HL-60/S4 (cell line): Measurements from ENCODE around the gene C1RL.

Source experiments
- in situ Hi-C: fragments of 300-500 bp; cut with MboI; formaldehyde crosslinking; loops from 2 replicates; pipeline ENCODE4 v1.14.3; 2022; ENCODE audit warnings: low sequenced_read_pairs

The C1RL gene

DNA sequence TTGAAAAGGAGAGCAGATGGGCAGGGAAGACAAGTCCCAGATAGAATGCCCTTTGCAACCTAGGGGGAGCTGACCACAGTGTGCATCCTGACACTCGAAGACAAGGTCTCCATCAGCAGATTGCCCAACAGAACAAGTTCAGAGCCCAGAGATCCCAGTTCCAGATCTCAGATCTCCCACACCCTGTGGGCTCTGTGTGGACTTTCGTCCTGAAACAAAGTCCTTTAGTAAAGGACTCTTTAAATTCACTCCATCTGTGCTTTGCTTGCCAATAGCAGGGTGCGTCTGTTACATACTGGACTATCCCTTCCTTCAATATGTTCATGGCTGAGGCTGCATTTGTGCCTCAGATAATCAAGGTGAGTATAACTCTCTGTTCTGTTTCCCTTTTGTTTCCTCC, 8.7 kb upstream of the C1RL start:
- in situ Hi-C loops, result loop anchor here (25.0 kb wide), 1 partner anchor 180 kb away; the partner anchor contains the start of genes ATN1, C12orf57 and RNU7-1

DNA sequence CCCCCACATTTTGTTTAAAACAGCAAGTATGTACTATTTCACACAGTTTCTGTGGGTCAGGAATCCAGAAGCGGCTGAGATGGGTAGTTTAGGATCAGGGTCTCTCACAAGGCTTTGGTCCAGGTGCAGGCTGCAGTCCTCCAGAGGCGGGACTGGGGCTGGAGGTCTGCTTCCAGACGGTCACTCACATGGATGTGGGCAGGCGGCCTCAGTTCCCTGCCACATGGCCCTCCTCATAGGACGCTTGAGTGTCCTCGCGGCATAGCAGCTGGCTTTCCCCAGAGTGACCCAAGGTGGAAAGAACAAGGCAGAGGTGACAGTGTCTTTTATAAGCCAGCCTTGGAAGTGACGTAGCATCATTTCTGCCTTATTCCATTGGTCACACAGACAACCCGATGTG, 7.9 kb upstream of the C1RL start:
- in situ Hi-C loops, result loop anchor here (25.0 kb wide), 1 partner anchor 180 kb away; the partner anchor contains the start of genes ATN1, C12orf57 and RNU7-1

DNA sequence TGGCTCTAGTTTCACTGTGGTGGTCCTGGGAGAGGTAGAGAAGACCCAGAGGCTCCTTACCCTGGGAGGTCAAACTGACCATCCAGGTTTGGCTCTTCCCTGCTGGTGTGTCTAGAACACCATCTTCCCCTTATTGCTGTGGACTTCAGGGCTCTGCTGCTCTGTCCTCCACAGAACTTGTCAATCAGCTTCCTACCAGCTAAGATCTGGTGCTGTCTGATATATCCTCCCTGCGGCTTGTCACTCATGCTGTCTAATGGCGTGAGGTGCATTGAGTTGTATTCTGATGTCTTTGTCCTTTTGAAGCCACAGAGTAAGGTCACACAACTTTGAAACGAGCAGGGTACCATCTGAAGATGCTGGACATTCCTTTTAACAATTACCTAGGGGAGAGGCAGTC, 7.2 kb upstream of the C1RL start:
- in situ Hi-C loops, result loop anchor here (25.0 kb wide), 1 partner anchor 179 kb away; the partner anchor contains the start of genes ATN1, C12orf57 and RNU7-1

DNA sequence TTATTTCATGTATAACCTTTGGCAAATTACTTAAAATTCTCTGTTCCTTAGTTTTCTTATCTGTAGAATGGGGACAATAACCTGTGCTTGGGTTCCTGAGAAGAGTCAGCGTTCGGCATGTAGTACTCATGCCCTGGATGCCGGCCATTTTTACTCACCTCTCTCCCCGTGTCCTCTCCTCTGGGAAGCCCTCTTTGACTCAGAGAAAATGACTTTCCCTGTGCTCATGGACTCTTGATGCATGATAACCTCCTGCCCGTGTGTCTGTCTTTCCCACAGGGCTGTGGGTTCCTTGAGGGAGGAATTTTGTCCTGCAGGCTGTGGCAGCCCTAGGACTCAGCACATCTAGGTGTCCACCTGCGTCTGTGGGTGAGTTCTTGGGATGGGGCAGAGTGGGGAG, 5.8 kb upstream of the C1RL start:
- in situ Hi-C loops, result loop anchor here (25.0 kb wide), 1 partner anchor 178 kb away; the partner anchor contains the start of genes ATN1, C12orf57 and RNU7-1

DNA sequence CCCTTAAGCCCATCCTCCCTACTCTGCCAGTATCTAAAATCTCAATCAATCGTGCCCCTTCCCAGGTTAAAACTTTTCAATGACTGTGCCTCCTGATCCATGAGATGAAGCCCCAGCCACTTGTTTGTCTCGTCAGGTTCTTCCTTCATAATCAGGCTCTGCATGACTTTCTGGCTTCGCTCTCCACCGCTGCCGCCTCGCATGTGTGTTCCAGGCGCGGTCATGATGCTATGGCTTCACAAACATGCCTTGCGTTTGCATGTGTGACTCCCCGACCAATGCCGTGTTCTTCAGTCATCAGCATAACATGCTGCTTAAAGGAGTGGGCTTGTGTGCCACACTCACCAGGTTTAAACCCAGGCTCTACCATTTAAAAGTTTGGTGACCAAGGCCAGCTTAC, 5.0 kb upstream of the C1RL start:
- in situ Hi-C loops, result loop anchor here (25.0 kb wide), 1 partner anchor 177 kb away; the partner anchor contains the start of genes ATN1, C12orf57 and RNU7-1

DNA sequence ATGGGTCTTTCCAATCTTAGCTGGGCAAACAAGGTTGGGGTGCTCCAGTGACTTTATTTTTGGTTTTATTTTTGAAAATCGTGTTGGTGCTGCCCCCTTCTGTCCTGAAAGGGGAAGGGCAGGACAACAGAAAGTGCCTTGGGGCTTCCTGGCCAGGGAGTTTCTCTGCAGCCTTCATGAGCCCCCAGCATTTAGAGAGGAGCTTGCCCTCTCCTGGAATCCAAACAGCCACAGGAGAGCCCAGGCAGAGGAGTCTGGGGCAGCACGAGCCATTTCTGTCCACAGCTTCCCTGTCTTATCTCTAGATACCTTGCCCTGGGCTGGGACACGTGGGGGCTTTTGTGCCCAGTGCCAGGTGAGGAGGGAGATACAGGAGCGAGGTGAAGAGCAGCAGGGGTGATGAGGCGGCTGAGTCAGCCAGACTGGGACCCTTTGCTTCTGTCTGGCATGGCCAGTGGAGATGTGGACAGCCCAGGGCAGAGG, 4.4 kb upstream of the C1RL start:
- in situ Hi-C loops, result loop anchor here (25.0 kb wide), 1 partner anchor 176 kb away; the partner anchor contains the start of genes ATN1, C12orf57 and RNU7-1

DNA sequence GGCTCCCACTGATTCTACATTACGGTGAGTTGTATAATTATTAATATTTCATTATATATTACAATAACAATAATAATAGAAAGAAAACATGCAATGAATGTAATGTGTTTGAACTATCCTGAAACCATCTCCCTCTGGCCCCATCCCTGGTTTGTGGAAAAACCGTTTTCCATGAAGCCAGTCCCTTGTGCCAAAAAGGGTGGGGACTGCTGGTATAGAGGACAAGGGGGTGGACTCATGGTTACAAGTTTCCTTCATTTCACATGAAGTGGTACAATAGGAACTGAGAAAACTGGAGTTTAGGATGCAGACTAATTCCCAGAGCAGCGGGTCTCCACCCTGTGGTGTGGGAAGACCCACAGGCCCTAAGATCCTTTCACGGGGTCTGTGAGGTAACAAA, 3.0 kb upstream of the C1RL start:
- in situ Hi-C loops, result loop anchor here (25.0 kb wide), 1 partner anchor 175 kb away; the partner anchor contains the start of genes ATN1, C12orf57 and RNU7-1

DNA sequence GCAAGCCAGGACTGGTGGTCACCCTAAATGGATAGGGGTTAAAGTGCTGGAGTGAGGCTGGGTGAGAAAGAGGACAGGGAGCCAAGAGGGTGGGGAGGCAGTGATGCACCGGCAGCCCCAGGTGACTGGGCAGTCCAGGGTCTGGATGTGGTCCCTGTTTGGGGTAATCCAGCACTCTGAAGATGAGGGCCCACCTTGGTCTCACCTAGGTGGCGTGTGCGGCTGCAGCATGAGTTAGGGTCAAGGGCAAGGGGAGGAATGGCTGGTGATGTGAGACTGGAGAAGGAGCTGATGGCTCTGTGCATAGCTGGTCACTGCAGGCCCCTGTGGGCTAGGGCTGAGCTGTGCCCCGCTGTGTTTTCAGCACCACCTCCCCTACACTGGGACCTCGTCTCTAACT, 1.6 kb upstream of the C1RL start:
- in situ Hi-C loops, result loop anchor here (25.0 kb wide), 1 partner anchor 173 kb away; the partner anchor contains the start of genes ATN1, C12orf57 and RNU7-1

DNA sequence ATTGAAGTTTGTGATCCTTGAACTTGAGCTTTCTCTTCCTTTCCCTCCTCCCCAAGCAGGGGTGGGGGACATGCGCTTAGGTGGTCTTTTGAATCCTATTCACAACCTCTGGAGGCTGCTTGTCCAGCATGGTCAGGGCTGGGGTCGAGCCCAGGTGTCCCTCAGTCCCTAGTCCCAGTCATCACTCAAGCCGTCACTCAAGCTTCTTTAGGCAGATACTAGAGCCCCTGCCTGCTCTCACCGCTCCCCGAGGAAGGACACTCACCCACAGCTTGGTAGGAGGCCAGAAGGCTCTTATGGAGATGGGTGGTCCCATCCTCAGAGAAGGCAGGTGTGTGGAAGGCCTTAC, 532 bp upstream of the C1RL start:
- in situ Hi-C loops, result loop anchor here (25.0 kb wide), 1 partner anchor 172 kb away; the partner anchor contains the start of genes ATN1, C12orf57 and RNU7-1

DNA sequence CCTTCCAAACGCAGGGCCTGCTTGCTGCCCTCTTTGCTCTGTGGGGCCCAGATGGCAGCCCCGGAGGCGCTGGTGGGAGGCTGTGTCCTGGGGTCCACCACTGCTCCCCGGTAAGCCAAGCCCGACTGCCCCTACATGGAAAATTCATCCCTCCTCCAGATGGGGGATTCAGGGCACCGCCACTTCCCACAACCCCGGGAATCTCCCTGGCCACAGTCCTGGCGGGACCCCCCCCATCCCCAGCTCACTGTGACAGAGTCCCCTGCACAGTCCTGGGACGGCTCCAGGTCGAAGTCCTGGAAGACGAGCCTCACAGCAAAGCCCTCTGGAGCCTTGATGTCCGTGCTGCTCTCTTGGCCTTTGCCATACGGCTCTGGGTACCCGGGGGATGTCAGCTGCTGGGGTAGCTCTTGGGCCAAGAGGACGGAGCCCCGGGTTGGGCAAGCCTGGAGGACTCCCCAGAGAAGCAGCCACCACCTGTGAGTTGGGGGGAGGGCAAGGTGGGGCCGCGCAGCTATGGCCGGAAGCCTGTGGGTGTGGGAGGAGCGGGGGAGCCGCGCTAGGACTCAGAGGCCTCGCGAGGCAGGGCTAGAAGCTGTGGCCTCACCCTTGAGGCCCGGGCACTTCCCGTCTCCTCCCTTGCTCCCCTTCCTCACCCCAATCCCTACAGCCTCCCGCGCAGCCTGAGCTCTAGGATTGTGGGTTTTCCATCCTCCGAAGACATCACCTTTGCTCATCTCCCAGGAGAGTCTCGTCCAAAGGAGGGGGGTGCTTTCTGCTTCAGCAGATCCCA, 815 bp downstream of the C1RL start:
- in situ Hi-C loops, result loop anchor here (25.0 kb wide), 1 partner anchor 171 kb away; the partner anchor contains the start of genes ATN1, C12orf57 and RNU7-1

DNA sequence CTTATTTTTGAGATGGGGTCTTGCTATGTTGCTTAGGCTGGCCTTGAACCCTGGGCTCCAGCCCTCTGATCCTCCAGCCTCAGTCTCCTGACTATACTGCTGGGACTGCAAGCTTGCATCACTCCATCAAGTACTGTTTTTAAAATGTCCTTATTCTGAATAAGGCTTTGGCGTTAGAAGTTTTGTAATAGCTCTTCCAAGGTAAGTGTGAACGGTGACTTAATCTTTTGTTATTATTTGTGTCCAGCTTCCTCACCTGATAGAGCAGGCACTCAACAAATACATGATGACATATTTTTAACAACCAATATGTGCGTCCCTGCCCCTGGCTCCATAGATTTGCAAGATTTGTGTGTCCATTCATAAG, 1.4 kb downstream of the C1RL start:
- in situ Hi-C loops, result loop anchor here (25.0 kb wide), 1 partner anchor 170 kb away; the partner anchor contains the start of genes ATN1, C12orf57 and RNU7-1

DNA sequence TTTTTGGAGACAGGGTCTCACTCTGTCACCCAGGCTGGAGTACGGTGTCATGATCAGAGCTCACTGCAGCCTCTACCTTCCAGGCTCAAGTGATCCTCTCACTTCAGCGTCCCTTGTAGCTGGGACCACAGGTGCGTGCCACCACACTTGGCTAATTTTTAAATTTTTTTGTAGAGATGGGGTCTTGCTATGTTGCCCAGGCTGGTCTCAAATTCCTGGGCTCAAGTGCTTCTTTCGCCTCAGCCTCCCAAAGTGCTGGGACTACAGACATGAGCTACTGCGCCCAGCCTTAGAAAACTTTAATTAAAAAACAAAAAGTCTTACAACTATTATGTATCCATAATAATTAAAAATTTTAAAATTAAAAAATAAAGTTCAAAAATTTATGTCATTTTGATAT, 1.8 kb downstream of the C1RL start:
- in situ Hi-C loops, result loop anchor here (25.0 kb wide), 1 partner anchor 170 kb away; the partner anchor contains the start of genes ATN1, C12orf57 and RNU7-1

DNA sequence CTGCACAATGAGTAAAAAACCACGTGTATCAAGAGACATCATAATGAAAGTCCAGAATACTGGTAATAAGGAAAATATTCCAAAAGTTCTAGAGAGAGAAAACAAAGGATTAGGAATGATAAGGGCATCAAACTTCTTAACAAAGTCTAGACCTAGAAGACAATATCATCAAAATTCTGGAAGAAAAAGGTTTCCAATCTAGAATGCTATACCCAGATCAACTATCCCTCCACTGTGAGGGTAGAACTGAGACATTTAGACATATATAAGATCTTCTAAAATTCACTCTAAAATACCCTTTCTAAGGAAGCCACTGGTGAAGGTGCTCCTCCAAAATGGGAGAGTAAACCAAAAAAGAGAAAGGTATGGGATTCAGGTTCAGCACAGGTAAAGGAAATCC, 2.9 kb downstream of the C1RL start:
- in situ Hi-C loops, result loop anchor here (25.0 kb wide), 1 partner anchor 169 kb away; the partner anchor contains the start of genes ATN1, C12orf57 and RNU7-1

DNA sequence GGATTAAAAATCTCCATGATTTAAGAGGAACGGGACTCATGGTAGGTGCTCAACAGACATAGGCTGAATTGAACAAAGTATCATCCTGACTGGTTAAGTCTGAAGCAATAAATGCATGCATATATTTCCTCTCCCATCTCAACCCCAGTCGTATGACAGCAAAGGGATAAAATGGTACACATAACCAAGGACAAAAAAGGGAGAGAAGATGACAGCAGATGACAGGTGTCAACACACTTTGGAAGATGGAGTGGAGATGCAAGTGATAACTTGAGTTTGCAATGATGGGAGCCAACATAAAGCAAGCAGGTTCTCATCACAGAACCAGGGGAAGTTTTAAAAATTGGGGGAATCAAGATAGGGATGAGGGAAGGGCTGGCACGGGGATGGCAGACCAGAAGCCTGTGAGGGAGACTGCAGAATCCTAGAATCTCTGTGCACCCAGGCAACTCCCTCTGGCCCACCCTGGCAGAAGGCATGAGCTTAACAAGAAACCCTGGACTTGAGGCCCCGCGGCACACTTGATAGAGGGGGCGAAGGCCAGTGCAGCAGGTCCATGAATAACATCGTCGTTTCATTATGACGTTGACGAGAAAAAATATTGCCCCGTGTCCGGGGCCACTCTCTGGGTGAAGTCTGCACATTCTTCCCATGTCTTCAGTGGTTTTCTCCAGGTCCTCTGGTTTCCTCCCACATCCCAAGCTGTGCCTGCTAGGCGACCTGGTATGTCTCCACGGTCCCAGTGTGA, 5.0 kb downstream of the C1RL start:
- in situ Hi-C loops, result loop anchor here (25.0 kb wide), 1 partner anchor 167 kb away; the partner anchor contains the start of genes ATN1, C12orf57 and RNU7-1

DNA sequence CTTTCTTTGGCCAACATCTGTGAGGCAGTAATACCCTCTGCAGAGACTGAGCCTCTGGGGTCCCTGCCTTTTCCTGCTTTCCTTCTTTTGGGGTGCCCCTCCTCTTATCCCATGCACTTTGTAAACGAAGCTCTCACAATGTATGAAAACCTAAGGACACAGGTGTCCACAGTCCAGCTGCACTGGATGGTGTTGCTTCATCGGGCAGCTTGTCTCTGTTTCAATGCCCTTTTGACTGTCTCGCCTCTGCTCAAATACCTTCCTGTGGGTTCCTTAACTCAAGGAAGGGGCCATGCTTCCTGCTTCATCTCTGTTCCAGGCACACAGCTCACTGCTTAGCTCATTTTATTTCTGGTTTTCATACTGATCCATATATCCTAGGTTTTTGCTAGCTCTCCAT, 6.4 kb downstream of the C1RL start:
- in situ Hi-C loops, result loop anchor here (25.0 kb wide), 1 partner anchor 165 kb away; the partner anchor contains the start of genes ATN1, C12orf57 and RNU7-1

DNA sequence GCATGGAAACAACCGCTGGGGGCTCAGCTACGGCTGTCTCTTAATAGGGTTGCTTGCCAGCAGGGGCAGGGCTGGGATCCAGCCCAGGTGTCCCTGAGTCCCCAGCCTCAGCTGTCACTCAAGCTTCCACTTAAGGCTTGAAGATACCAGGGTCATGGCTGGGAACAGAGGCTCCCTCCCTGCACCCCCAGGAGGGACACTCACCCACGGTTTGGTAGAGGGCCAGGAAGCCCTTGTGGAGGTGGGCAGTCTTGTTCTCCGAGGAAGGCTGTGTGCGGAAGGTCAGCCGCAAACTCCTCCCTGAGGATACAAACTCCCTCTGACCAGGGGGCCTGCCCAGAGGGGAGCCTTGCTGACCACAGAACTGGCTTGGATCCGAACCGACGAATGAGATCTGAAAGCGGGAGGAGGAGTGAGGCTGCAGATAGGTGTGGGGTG, 7.3 kb downstream of the C1RL start:
- in situ Hi-C loops, result loop anchor here (25.0 kb wide), 1 partner anchor 164 kb away; the partner anchor contains the start of genes ATN1, C12orf57 and RNU7-1

DNA sequence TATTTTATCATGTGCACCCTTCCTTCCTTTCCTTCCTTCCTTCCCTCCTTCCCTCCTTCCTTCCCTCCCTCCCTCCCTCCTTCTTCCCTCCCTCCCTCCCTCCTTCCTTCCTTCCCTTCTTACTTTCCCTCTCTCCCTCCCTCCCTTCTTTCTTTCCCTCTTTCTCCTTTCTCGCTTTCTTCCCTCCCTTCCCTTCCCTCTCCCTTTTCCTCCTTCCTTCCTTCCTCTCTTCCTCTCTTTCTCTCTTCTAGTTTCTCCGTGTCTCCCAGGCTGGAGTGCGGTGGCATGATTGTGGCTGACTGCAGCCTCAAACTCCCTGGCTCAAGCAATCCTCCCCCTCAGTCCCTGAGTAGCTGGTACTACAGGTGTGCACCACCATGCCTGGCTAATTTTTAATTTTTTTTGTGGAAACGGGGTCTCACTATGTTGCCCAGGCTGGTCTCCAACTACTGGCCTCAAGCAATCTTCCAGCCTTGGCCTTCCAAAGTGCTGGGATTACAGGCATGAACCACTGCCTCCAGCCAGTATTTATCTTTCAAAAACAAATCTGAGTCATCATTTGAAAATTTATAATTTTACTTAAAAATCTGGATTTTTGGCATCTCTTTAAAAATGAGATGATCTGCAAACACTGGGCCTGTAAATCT, 7.8 kb downstream of the C1RL start:
- in situ Hi-C loops, result loop anchor here (25.0 kb wide), 1 partner anchor 164 kb away; the partner anchor contains the start of genes ATN1, C12orf57 and RNU7-1

DNA sequence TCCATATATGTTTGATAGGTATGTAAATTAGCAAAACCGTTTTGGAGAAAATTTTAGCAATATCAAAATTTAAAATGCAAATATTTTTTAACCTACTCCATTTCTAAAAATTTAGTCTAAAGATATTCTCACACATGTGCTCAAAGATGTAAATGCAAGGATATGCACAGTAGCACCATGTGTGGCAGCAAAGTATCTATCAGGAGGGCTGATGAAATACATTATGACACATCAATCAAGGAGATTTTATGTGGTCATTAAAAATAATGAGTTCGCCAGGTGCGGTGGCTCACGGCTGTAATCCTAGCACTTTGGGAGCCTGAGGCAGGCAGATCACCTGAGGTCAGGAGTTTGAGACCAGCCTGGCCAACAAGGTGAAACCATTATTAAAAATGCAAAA, 8.8 kb downstream of the C1RL start:
- in situ Hi-C loops, result loop anchor here (25.0 kb wide), 1 partner anchor 163 kb away; the partner anchor contains the start of genes ATN1, C12orf57 and RNU7-1

DNA sequence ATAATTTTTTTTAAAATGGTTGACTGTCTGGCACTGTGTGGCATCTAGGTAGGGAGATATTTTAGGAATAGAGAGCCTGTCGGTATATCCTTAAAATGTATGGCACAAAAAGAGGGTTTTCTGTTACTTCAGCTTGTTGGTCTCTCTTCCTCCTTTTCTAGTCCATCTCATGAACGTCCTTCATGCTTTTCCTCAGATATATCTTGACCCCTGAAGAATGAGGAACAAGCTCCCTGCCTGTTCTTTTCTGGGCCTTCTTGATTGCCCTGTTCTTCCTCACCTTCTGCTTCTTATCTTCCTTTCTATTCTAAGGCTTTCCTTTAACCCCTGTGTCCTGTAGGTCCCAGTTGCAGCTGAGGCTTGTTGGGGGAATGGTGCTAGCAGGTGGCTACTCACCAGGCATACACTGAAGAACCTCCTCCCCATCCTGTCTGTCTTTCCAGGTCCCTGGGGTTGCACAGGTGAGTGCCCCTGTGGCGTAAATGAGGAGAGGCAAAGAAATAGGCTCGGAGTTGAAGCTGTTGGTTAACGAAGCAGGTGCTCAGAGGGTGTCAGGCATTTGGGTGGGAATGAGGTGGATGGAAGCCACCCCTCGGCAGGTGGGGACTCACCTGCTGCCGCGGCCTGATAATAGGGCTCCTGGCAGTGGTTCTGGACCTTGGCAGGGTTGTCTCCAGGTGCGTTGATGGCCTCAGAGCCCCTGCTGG, 9.6 kb downstream of the C1RL start:
- in situ Hi-C loops, result no loop called here
